WTC11 (cell line): Measurements from ENCODE around the gene KCTD16. TPM values are rescaled to one million over a fixed set of nuclear protein-coding genes. Genes with fewer than 3 reads are reported as not detected.

Source experiments
- ATAC-seq: fragments of 200-7000 bp; cut with Tn5 transposase; 2 replicates; pipeline ENCODE4 v1.10.0; 2021; ENCODE audit warnings: mild to moderate bottlenecking, moderate library complexity
- CTCF ChIA-PET: fragments of 300-600 bp; sonication (Branson Sonifier 250); formaldehyde crosslinking; loops from one replicate; lab custom pipeline; 2021; ENCODE audit warnings: antibody characterized with exemption; lab: Charles Lee
- POLR2A ChIA-PET: fragments of 350-600 bp; sonication (Branson Sonifier 250); formaldehyde crosslinking; loops from one replicate; lab custom pipeline; 2021; ENCODE audit warnings: antibody characterized with exemption; lab: Charles Lee
- DNase-seq: peaks from one replicate; pipeline ENCODE4 v3.0.0; 2021; ENCODE audit warnings: low spot score
- H3K27ac Mint-ChIP-seq: 2 replicates; pipeline ENCODE4 v1.8.0; 2021; ENCODE audit warnings: mixed read lengths
- H3K27me3 Mint-ChIP-seq: 2 replicates; pipeline ENCODE4 v1.8.0; 2021; ENCODE audit warnings: low read depth, mild to moderate bottlenecking, moderate library complexity, mixed read lengths
- H3K36me3 Mint-ChIP-seq: 2 replicates; pipeline ENCODE4 v1.8.0; 2021; ENCODE audit warnings: mixed read lengths
- H3K4me1 Mint-ChIP-seq: 2 replicates; pipeline ENCODE4 v1.8.0; 2022; ENCODE audit warnings: mixed read lengths
- H3K4me3 Mint-ChIP-seq: 2 replicates; pipeline ENCODE4 v1.8.0; 2021; ENCODE audit warnings: mild to moderate bottlenecking, moderate library complexity, mixed read lengths
- H3K9me3 Mint-ChIP-seq: 2 replicates; pipeline ENCODE4 v1.8.0; 2021; ENCODE audit warnings: mixed read lengths
- ATF1 ChIP-seq: sonication (generic); formaldehyde crosslinking; IDR thresholded peaks from 2 replicates; pipeline ENCODE4 v1.8.1; 2023; ENCODE audit warnings: mild to moderate bottlenecking, moderate library complexity, missing genetic modification reagents
- CTCF ChIP-seq: fragments of 200-600 bp; IDR thresholded peaks from 2 replicates; pipeline ENCODE4 v1.8.0; 2022; ENCODE audit warnings: antibody characterized with exemption
- E2F5 ChIP-seq: sonication (generic); formaldehyde crosslinking; IDR thresholded peaks from 2 replicates; pipeline ENCODE4 v1.8.1; 2022; ENCODE audit warnings: mild to moderate bottlenecking, moderate library complexity, missing genetic modification reagents
- ETV6 ChIP-seq: sonication (generic); formaldehyde crosslinking; IDR thresholded peaks from 2 replicates; pipeline ENCODE4 v1.8.1; 2022; ENCODE audit warnings: mild to moderate bottlenecking, missing genetic modification reagents
- FOXJ3 ChIP-seq: sonication (generic); formaldehyde crosslinking; IDR thresholded peaks from 2 replicates; pipeline ENCODE4 v1.9.0; 2021; ENCODE audit warnings: missing genetic modification reagents, mild to moderate bottlenecking, borderline replicate concordance
- HMGXB4 ChIP-seq: sonication (generic); formaldehyde crosslinking; IDR thresholded peaks from 2 replicates; pipeline ENCODE4 v1.8.1; 2023; ENCODE audit warnings: mild to moderate bottlenecking, moderate library complexity, missing genetic modification reagents
- JUN ChIP-seq: sonication (generic); formaldehyde crosslinking; IDR thresholded peaks from 2 replicates; pipeline ENCODE4 v1.8.0; 2023; ENCODE audit warnings: mild to moderate bottlenecking, missing genetic modification reagents
- KAT7 ChIP-seq: sonication (generic); formaldehyde crosslinking; IDR thresholded peaks from 2 replicates; pipeline ENCODE4 v1.8.1; 2023; ENCODE audit warnings: missing genetic modification reagents, mild to moderate bottlenecking, borderline replicate concordance
- NR3C1 ChIP-seq: sonication (generic); formaldehyde crosslinking; conservative IDR thresholded peaks from 2 replicates; pipeline ENCODE4 v1.8.1; 2023; ENCODE audit warnings: low read depth, mild to moderate bottlenecking, missing genetic modification reagents
- PRRX2 ChIP-seq: fragments of 250-450 bp; sonication (Bioruptor Pico); IDR thresholded peaks from 2 replicates; pipeline ENCODE4 v1.8.0; 2021; ENCODE audit warnings: mild to moderate bottlenecking
- SMAD3 ChIP-seq: sonication (generic); formaldehyde crosslinking; IDR thresholded peaks from 2 replicates; pipeline ENCODE4 v1.8.0; 2022; ENCODE audit warnings: missing genetic modification reagents, mild to moderate bottlenecking, borderline replicate concordance
- ZBTB43 ChIP-seq: sonication (generic); formaldehyde crosslinking; IDR thresholded peaks from 2 replicates; pipeline ENCODE4 v1.8.1; 2023; ENCODE audit warnings: mild to moderate bottlenecking, missing genetic modification reagents
- ZNF138 ChIP-seq: sonication (generic); formaldehyde crosslinking; conservative IDR thresholded peaks from 2 replicates; pipeline ENCODE4 v1.8.1; 2022; ENCODE audit warnings: mild to moderate bottlenecking, moderate library complexity, missing genetic modification reagents
- ZNF219 ChIP-seq: sonication (generic); formaldehyde crosslinking; IDR thresholded peaks from 2 replicates; pipeline ENCODE4 v1.8.0; 2023; ENCODE audit warnings: missing genetic modification reagents, mild to moderate bottlenecking, borderline replicate concordance
- ZNF423 ChIP-seq: fragments of 250-450 bp; sonication (Bioruptor Pico); IDR thresholded peaks from 2 replicates; pipeline ENCODE4 v2.1.2; 2022; ENCODE audit warnings: mild to moderate bottlenecking, moderate library complexity
- ZNF532 ChIP-seq: fragments of 250-450 bp; sonication (Bioruptor Pico); IDR thresholded peaks from 2 replicates; pipeline ENCODE4 v1.9.0; 2021; ENCODE audit warnings: mild to moderate bottlenecking, borderline replicate concordance
- total RNA-seq: library from RNA; stranded (reverse); gene quantifications from 3 replicates; pipeline ENCODE4 v1.2.3, GENCODE V29; 2021
- TF ChIP-seq, protein P1 (sequence below): fragments of 250-450 bp; sonication (Bioruptor Pico); IDR thresholded peaks from 2 replicates; pipeline ENCODE4 v1.9.0; 2021; ENCODE audit warnings: mild to moderate bottlenecking

Gene KCTD16
- total RNA-seq, 1 experiment from 2014 or later: 0.20 TPM

DNA sequence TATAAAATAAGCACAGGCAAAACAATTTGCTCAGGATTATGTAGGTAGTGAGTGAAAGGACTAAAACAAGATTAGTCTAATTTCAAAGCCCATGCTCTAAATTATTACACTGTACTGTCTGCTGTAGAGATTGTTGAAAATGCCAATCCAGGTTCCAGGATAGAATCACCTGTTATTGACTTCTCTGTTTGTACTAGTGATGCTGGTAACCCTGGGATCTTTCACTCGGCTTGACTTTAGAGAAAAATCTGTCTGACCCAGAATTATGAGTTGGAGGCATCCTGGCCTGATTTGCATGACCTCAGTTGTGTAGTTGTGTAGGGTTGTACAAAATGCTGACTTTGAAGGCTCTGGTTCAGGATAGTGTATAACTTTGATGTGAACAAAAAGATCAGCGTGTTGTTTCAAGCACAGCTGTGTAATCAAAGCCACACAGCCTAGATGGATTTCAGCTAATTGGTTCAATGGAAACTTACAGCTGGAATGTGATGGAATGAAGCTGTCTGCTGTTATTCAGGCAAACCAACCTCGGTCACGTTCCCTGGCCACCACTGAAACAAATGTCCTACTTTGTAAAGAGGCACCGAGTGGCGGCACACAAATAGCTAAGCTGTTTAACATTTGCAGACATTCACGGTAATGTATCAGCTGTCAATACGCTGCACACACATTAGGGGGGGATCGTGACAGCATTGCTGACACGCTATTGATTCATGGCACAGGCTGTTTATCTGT is 340.3 kb downstream of the KCTD16 start (continued):
- no peak for TF ChIP-seq HMGXB4 (CRISPR knock-in tag)
- TF ChIP-seq FOXJ3 (CRISPR knock-in tag): no peak
- TF ChIP-seq E2F5: no peak
- no peak for TF ChIP-seq ZNF219 (CRISPR knock-in tag)
- no peak for TF ChIP-seq SMAD3 (CRISPR knock-in tag)
- TF ChIP-seq CTCF: no peak
- TF ChIP-seq PRRX2 (CRISPR knock-in tag): no peak

DNA sequence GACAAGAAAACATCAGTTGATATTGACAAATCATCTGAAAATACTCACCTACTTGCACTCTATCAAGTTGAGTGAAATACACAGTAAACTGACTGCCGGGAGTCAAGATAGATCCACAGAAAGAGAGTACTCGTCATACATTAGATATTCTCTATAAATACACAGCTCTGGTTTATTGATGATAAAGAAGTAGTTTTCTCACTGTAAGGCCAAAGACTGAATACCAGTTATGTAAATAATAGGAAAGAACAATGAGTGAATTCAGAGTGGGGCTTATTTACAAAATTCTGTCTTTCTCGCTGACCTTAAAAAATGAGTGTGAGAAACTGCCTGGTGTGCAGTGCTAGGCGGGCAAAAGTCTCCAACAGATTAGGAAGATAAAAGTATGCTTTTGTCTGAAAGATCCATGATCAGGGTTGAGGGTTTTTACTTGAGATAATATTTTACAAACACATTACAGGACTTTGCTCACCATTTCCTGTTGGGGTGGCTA is 341.0 kb downstream of the KCTD16 start:
- POLR2A ChIA-PET: no interaction called here
- H3K4me1 Mint-ChIP-seq: no peaks in the 10 kb centered on the region; the same call in 1 of the 2 replicates

More for the DNA sequence above, 341.0 kb downstream of the KCTD16 start:
- no peak overlapping the region for H3K4me3 Mint-ChIP-seq
- CTCF ChIA-PET: no interaction called here
- TF ChIP-seq ZBTB43 (CRISPR knock-in tag) (no peak), ZNF532 (CRISPR knock-in tag) (no peak), NR3C1 (CRISPR knock-in tag) (no peak), SMAD3 (CRISPR knock-in tag) (no peak), ZNF423 (CRISPR knock-in tag) (no peak), ZNF138 (CRISPR knock-in tag) (no peak), JUN (CRISPR knock-in tag) (no peak), KAT7 (CRISPR knock-in tag) (no peak), ATF1 (no peak), FOXJ3 (CRISPR knock-in tag) (no peak), ETV6 (CRISPR knock-in tag) (no peak)
- TF ChIP-seq, protein P1, sequence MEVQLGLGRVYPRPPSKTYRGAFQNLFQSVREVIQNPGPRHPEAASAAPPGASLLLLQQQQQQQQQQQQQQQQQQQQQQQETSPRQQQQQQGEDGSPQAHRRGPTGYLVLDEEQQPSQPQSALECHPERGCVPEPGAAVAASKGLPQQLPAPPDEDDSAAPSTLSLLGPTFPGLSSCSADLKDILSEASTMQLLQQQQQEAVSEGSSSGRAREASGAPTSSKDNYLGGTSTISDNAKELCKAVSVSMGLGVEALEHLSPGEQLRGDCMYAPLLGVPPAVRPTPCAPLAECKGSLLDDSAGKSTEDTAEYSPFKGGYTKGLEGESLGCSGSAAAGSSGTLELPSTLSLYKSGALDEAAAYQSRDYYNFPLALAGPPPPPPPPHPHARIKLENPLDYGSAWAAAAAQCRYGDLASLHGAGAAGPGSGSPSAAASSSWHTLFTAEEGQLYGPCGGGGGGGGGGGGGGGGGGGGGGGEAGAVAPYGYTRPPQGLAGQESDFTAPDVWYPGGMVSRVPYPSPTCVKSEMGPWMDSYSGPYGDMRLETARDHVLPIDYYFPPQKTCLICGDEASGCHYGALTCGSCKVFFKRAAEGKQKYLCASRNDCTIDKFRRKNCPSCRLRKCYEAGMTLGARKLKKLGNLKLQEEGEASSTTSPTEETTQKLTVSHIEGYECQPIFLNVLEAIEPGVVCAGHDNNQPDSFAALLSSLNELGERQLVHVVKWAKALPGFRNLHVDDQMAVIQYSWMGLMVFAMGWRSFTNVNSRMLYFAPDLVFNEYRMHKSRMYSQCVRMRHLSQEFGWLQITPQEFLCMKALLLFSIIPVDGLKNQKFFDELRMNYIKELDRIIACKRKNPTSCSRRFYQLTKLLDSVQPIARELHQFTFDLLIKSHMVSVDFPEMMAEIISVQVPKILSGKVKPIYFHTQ: no peak
- H3K27me3 Mint-ChIP-seq: peaks cover 93% of the 10 kb centered on the region
- no peak for DNase-seq
- no peak for ATAC-seq
- no peak overlapping the region for H3K27ac Mint-ChIP-seq
- H3K9me3 Mint-ChIP-seq: peaks cover 3% of the 10 kb centered on the region; the same call in 1 of the 2 replicates
- no peaks in the 10 kb centered on the region for H3K36me3 Mint-ChIP-seq
